Stomach smooth muscle (tissue), 2 donors: ENCODE data around the gene PAX7.

Experiments used
- H3K27ac ChIP-seq: one replicate; pipeline ENCODE4 v1.7.0; 2013; ENCODE audit warnings: mild to moderate bottlenecking, low read length, inconsistent platforms
- H3K27me3 ChIP-seq, 2 donors: one replicate each; pipeline ENCODE4 v1.7.0; 2013; ENCODE audit warnings: low read length in 2 of 2; ENCODE audit not compliant: insufficient read depth in 2 of 2, control insufficient read depth in 1 of 2
- H3K36me3 ChIP-seq, 2 donors: one replicate each; pipeline ENCODE4 v1.7.0; 2013; ENCODE audit warnings: low read length in 2 of 2; ENCODE audit not compliant: control insufficient read depth in 2 of 2, insufficient read depth in 2 of 2
- H3K4me1 ChIP-seq: one replicate; pipeline ENCODE4 v1.7.0; 2013; ENCODE audit warnings: low read length; ENCODE audit not compliant: control insufficient read depth, insufficient read depth
- H3K4me3 ChIP-seq, 2 donors: one replicate each; pipeline ENCODE4 v1.7.0; 2013; ENCODE audit warnings: low read length in 2 of 2
- H3K9ac ChIP-seq, 2 donors: one replicate each; pipeline ENCODE4 v1.7.0; 2013; ENCODE audit warnings: low read length in 2 of 2, mild to moderate bottlenecking in 1 of 2
- H3K9me3 ChIP-seq, 2 donors: one replicate each; pipeline ENCODE4 v1.7.0; 2013; ENCODE audit warnings: low read length in 2 of 2; ENCODE audit not compliant: control insufficient read depth in 2 of 2
- donor health status: healthy.
- donor health status: Pancreatic carcinoma.

PAX7 gene

GRCh38 chr1:18667333-18667732 is 36.7 kb downstream of the PAX7 start:
- no peak overlapping the region for H3K27ac ChIP-seq
- H3K4me1 ChIP-seq: peaks cover 5% of the 10 kb centered on the region
- H3K27me3 ChIP-seq: peaks cover 17 to 22% of the 10 kb centered on the region in 2 donors
- H3K4me3 ChIP-seq: no peak overlapping the region
- no peaks in the 10 kb centered on the region for H3K36me3 ChIP-seq
- no peaks in the 10 kb centered on the region for H3K9me3 ChIP-seq
- no peak overlapping the region for H3K9ac ChIP-seq

DNA sequence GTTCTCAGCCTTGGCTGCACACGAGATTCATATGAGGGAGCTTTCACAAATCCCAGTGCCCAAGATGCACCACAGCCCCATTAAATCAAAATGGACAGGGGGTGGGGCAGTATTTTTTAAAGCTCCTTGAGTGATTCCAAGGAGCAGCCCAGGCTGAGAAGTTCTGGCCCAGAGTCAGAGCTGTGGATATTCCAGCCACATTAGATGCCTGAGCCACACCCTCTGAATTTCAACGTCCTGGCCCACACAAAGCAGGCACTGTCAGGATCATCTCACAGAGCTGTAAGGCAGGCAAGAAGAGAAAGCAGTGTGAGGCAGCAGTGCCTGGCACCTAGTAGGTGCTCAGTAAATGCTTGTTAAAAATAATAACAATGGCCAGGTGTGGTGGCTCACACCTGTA is 37.4 kb downstream of the PAX7 start:
- Histone ChIP-seq H3K9me3 (no peaks in the 10 kb centered on the region), H3K36me3 (no peaks in the 10 kb centered on the region), H3K27ac (no peak overlapping the region), H3K4me1 (peaks cover 5% of the 10 kb centered on the region), H3K9ac (no peak overlapping the region), H3K27me3 (peaks cover 15 to 25% of the 10 kb centered on the region in 2 donors), H3K4me3 (no peak overlapping the region)

- Histone ChIP-seq H3K4me1 (peaks cover 5% of the 10 kb centered on the region), H3K9me3 (no peaks in the 10 kb centered on the region), H3K4me3 (no peak overlapping the region), H3K36me3 (no peaks in the 10 kb centered on the region), H3K9ac (no peak overlapping the region), H3K27ac (no peak overlapping the region), H3K27me3 (peaks cover 11 to 21% of the 10 kb centered on the region in 2 donors)
Measured at GRCh38 chr1:18668750-18669404, 38.2 kb downstream of the PAX7 start.

GRCh38 chr1:18670121-18670867 is 39.6 kb downstream of the PAX7 start:
- Histone ChIP-seq H3K4me3 (no peak overlapping the region), H3K9me3 (no peaks in the 10 kb centered on the region), H3K4me1 (peaks cover 5% of the 10 kb centered on the region), H3K27me3 (peaks cover 8 to 18% of the 10 kb centered on the region in 2 donors), H3K9ac (no peak overlapping the region), H3K36me3 (no peaks in the 10 kb centered on the region), H3K27ac (no peak overlapping the region)

GRCh38 chr1:18670868-18671225 is 40.2 kb downstream of the PAX7 start:
- no peaks in the 10 kb centered on the region for H3K36me3 ChIP-seq
- H3K9me3 ChIP-seq: no peaks in the 10 kb centered on the region
- no peak overlapping the region for H3K27ac ChIP-seq
- H3K4me3 ChIP-seq: no peak overlapping the region
- peaks cover 5% of the 10 kb centered on the region for H3K4me1 ChIP-seq
- H3K9ac ChIP-seq: no peak overlapping the region
- H3K27me3 ChIP-seq: peaks cover 13 to 23% of the 10 kb centered on the region in 2 donors

DNA sequence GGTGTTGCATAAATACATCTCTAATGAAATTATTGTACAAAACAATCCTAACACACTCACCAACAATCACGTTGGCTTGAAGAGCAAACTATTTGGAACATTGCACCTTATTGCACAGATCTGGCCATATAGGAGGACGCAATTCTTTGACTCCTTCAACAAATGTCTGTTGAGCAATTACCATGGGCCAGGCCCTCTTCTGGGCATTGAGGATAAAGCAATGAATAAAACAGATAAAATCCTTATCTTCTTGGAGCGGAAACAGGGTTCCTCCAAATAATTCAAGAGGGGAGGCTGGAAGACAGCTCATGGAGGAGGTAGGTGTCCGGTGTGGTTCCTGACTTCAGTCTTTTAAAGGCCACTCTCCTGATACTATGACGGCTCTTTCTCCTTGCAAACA is 43.3 kb downstream of the PAX7 start:
- Histone ChIP-seq H3K9ac (no peak overlapping the region), H3K9me3 (no peaks in the 10 kb centered on the region), H3K27me3 (peaks cover 17 to 29% of the 10 kb centered on the region in 2 donors), H3K36me3 (no peaks in the 10 kb centered on the region), H3K4me3 (no peak overlapping the region), H3K4me1 (peaks cover 5% of the 10 kb centered on the region), H3K27ac (no peak overlapping the region)

DNA sequence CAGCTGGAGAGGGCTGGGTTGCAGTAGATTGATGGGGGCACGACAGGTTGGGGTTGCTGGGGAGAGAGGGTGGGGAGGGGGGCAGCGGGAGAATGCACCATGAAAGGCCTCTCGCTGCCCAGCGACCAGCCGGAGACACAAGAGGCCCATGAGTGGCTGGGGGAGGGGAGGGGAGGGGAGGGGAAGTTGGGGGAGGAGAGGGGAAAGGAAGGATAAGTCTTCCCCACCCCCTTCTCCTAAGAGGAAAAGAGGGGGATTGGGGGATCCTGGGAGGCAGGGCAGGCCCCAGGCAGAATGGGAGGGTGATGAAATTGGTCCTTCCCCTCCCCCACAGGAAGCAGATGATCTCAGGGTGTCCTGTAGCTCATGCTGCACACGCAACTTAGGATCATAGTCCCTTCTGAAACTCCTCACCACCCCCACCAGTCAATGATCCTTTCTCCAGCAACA is 45.7 kb downstream of the PAX7 start:
- no peaks in the 10 kb centered on the region for H3K9me3 ChIP-seq
- H3K4me3 ChIP-seq: no peak overlapping the region
- H3K9ac ChIP-seq: no peak overlapping the region
- H3K27me3 ChIP-seq: peaks cover 23 to 28% of the 10 kb centered on the region in 2 donors
- H3K27ac ChIP-seq: no peak overlapping the region
- no peaks in the 10 kb centered on the region for H3K36me3 ChIP-seq
- H3K4me1 ChIP-seq: no peaks in the 10 kb centered on the region

- Histone ChIP-seq H3K27ac (no peak overlapping the region), H3K9ac (no peak overlapping the region), H3K4me1 (no peaks in the 10 kb centered on the region), H3K4me3 (no peak overlapping the region), H3K27me3 (peaks cover 16 to 21% of the 10 kb centered on the region in 2 donors), H3K9me3 (no peaks in the 10 kb centered on the region), H3K36me3 (no peaks in the 10 kb centered on the region)
Measured at GRCh38 chr1:18681423-18681835, 50.8 kb downstream of the PAX7 start.

DNA sequence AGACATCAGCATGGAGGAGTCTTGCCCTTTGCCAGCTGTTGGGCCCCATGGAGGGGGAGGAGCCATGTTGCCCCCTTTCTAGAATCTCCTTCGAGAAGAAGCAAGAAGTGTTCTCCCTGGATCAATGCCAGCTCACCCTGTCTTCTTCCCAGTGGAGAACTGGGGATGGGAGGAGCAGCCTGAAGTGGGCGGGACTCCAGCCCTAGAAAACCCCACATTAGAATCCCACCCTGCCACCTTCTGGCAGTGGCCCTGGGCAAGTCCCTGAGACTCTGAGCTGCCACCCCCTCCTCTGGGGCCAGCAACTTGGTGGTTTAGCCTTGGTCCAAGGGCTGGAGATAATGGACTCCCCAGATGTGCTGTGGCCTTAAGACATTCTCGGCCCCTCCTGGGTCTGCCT is 51.7 kb downstream of the PAX7 start:
- H3K36me3 ChIP-seq: no peaks in the 10 kb centered on the region

GRCh38 chr1:18684303-18684702 is 53.7 kb downstream of the PAX7 start:
- Histone ChIP-seq H3K4me3 (no peak overlapping the region), H3K27me3 (peaks cover 10 to 18% of the 10 kb centered on the region in 2 donors), H3K9me3 (no peaks in the 10 kb centered on the region), H3K9ac (no peak overlapping the region), H3K27ac (no peak overlapping the region), H3K36me3 (no peaks in the 10 kb centered on the region), H3K4me1 (no peaks in the 10 kb centered on the region)

More for the DNA sequence above, 51.7 kb downstream of the PAX7 start:
- no peak overlapping the region for H3K4me3 ChIP-seq
- H3K27me3 ChIP-seq: peaks cover 10 to 13% of the 10 kb centered on the region in 2 donors
- H3K4me1 ChIP-seq: no peaks in the 10 kb centered on the region
- no peak overlapping the region for H3K9ac ChIP-seq
- no peak overlapping the region for H3K27ac ChIP-seq
- no peaks in the 10 kb centered on the region for H3K9me3 ChIP-seq

- no peaks in the 10 kb centered on the region for H3K9me3 ChIP-seq
- H3K36me3 ChIP-seq: no peaks in the 10 kb centered on the region
- no peak overlapping the region for H3K9ac ChIP-seq
- no peaks in the 10 kb centered on the region for H3K4me1 ChIP-seq
- peaks cover 8 to 17% of the 10 kb centered on the region in 2 donors for H3K27me3 ChIP-seq
- no peak overlapping the region for H3K4me3 ChIP-seq
- no peak overlapping the region for H3K27ac ChIP-seq
Measured at GRCh38 chr1:18686540-18686939, 55.9 kb downstream of the PAX7 start.
